Measurements from ENCODE around the gene ATP5PF. TPM values are rescaled to one million over a fixed set of nuclear protein-coding genes. Genes with fewer than 3 reads are reported as not detected.
"Not testable (repeated sequence)": the region's sequence is repeated elsewhere in the genome, so short reads cannot be mapped to it uniquely, and the experiment has no call there.

ATP5PF gene, protein sequence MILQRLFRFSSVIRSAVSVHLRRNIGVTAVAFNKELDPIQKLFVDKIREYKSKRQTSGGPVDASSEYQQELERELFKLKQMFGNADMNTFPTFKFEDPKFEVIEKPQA
- 90.3 TPM for total RNA-seq

DNA sequence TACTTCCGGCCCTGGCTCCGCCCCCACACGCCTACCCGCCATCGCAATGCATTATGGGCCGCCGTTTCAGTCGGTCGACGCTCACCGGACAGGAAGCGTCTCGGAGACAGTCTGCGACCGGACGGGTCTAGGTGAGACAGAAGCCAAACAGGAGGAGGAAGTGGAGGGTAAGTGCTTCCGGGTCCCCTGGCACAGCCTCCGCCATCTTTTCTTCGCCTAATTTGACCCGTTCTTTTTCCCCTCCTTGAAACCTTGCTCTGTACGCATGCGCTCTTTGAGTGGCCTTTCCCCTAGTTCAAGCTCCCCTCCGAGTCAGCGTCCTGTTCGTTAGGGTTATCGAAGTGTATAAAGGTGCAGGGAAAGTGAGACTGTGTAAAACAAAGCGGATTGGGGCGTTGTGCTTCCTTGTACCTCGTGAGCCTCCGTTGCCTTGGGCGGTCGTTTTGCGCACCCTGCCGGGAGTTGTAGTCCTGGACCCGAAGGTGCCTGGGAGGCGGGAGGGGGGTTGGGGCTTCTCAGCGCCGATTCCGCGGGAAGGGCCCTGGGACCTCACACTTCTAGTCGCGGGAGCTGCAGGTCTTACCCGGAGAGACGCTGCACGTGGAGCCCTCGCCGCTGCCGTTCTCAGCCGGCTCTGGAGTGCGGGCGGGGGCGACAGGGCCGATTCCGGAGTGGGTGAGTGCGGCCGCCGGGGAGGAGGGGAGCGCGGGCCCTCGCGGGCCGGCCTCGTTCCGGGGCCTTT lies at the start of gene ATP5PF, which contains the start of gene GABPA:
TSS of gene ATP5PF (minus strand) at position 1 of the 742 bp plus-strand sequence. CDS start 5,110 bp downstream, outside the sequence.
TSS of gene GABPA (plus strand) at position 69 of the 742 bp plus-strand sequence. CDS start 6,627 bp downstream, outside the sequence.
- Histone ChIP-seq H3K27ac (ENCODE audit: low read depth, low read length) (peak within 1 kb of the TSS; percentile 100), H3K4me1 (ENCODE audit: control insufficient read depth in 3 of 3, insufficient read depth in 3 of 3, low read length in 3 of 3) (peaks cover 22 to 39% (median 39%) of the 10 kb centered on the region in 3 donors)

DNA sequence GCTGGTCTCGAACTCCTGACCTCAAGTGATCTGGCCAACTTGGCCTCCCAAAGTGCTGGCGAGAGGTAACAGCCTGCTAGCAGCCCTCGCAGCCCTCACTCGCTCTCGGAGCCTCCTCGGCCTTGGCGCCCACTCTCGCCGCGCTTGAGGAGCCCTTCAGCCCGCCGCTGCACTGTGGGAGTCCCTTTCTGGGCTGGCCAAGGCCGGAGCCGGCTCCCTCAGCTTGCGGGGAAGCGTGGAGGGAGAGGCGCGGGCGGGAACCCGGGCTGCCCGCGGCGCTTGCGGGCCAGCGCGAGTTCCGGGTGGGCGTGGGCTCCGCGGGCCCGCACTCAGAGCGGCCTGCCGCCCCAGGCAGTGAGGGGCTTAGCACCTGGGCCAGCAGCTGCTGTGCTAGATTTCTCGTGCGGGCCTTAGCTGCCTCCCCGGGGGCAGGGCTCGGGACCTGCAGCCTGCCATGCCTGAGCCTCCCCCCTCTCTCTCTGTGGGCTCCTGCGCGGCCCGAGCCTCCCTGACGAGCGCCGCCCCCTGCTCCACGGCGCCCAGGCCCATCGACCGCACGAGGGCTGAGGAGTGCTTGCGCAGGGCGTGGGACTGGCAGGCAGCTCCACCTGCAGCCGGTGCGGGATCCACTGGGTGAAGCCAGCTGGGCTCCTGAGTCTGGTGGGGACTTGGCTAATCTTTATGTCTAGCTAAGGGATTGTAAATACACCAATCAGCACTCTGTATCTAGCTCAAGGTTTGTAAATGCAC lies 43.6 kb upstream of the ATP5PF start:
- H3K4me3 ChIP-seq (ENCODE audit: low read length in 3 of 3); H3K27me3 ChIP-seq (ENCODE audit: control insufficient read depth in 3 of 3, insufficient read depth in 3 of 3, low read length in 3 of 3); H3K9ac ChIP-seq (ENCODE audit: low read depth in 1 of 3, low read length in 3 of 3); H3K4me1 ChIP-seq (ENCODE audit: control insufficient read depth in 3 of 3, insufficient read depth in 3 of 3, low read length in 3 of 3); H3K27ac ChIP-seq (ENCODE audit: low read depth, low read length); H3K36me3 ChIP-seq (ENCODE audit: control insufficient read depth in 3 of 3, insufficient read depth in 3 of 3, low read length in 3 of 3); H3K9me3 ChIP-seq (ENCODE audit: control insufficient read depth in 3 of 3, low read length in 3 of 3): not testable (repeated sequence)

More for the DNA sequence above, at the start of gene ATP5PF, which contains the start of gene GABPA:
- no peaks in the 10 kb centered on the region for H3K9me3 ChIP-seq (ENCODE audit: control insufficient read depth in 3 of 3, low read length in 3 of 3)
- peak within 1 kb of the TSS; percentile 88 to 99 (median 99) for H3K4me3 ChIP-seq (ENCODE audit: low read length in 3 of 3)
- peak within 1 kb of the TSS; percentile 87 to 99 (median 99) for H3K9ac ChIP-seq (ENCODE audit: low read depth in 1 of 3, low read length in 3 of 3)
- peaks cover 0 to 2% (median 1%) of the 10 kb centered on the region in 3 donors for H3K36me3 ChIP-seq (ENCODE audit: control insufficient read depth in 3 of 3, insufficient read depth in 3 of 3, low read length in 3 of 3)
- no peaks in the 10 kb centered on the region for H3K27me3 ChIP-seq (ENCODE audit: control insufficient read depth in 3 of 3, insufficient read depth in 3 of 3, low read length in 3 of 3)

DNA sequence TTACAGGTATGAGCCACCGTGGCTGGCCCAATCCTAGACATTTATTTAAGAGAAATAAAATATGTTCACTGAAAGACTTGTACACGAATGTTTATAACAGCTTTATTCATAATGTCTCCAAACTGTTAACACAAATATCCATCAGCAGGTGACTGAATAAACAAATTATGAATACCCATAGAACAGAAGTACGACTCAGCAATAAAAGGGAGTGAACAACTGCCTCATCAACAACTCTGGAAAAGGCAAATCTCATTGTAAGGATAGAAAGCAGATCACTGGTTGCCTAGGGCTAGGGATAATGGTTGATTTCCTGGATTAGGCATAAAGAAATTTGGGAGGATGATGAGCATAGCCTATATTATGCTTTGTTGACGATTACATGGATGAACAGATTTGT lies 41.7 kb upstream of the ATP5PF start:
- Histone ChIP-seq H3K4me1 (ENCODE audit: control insufficient read depth in 3 of 3, insufficient read depth in 3 of 3, low read length in 3 of 3) (no peaks in the 10 kb centered on the region), H3K9me3 (ENCODE audit: control insufficient read depth in 3 of 3, low read length in 3 of 3) (no peaks in the 10 kb centered on the region), H3K36me3 (ENCODE audit: control insufficient read depth in 3 of 3, insufficient read depth in 3 of 3, low read length in 3 of 3) (no peaks in the 10 kb centered on the region), H3K9ac (ENCODE audit: low read depth in 1 of 3, low read length in 3 of 3) (no peak overlapping the region), H3K27me3 (ENCODE audit: control insufficient read depth in 3 of 3, insufficient read depth in 3 of 3, low read length in 3 of 3) (no peaks in the 10 kb centered on the region), H3K4me3 (ENCODE audit: low read length in 3 of 3) (no peak overlapping the region), H3K27ac (ENCODE audit: low read depth, low read length) (no peak overlapping the region)

DNA sequence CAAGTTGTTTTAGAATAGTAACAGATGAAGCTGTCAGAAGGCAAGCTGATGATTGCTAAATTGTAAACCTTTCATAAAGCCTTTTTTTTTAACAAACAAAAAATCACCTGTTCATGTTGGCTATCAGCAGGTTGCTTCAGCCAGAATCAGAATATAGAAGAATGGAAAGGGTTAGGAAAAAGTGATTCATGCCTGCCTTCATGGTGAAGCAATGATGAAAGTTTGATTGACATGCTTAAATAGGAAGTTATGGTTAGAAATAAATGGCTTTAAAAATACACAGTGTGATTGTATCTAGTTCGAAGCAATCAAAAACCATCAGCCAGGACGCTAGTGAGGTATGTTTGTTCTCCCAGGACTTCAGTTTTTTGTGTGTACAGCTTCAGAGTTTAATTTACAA lies 38.0 kb upstream of the ATP5PF start:
- no peak overlapping the region for H3K27ac ChIP-seq (ENCODE audit: low read depth, low read length)
- H3K9me3 ChIP-seq (ENCODE audit: control insufficient read depth in 3 of 3, low read length in 3 of 3), result no peaks in the 10 kb centered on the region
- no peaks in the 10 kb centered on the region for H3K27me3 ChIP-seq (ENCODE audit: control insufficient read depth in 3 of 3, insufficient read depth in 3 of 3, low read length in 3 of 3)
- no peaks in the 10 kb centered on the region for H3K36me3 ChIP-seq (ENCODE audit: control insufficient read depth in 3 of 3, insufficient read depth in 3 of 3, low read length in 3 of 3)
- H3K9ac ChIP-seq (ENCODE audit: low read depth in 1 of 3, low read length in 3 of 3), result no peak overlapping the region
- no peaks in the 10 kb centered on the region for H3K4me1 ChIP-seq (ENCODE audit: control insufficient read depth in 3 of 3, insufficient read depth in 3 of 3, low read length in 3 of 3)
- H3K4me3 ChIP-seq (ENCODE audit: low read length in 3 of 3), result no peak overlapping the region

DNA sequence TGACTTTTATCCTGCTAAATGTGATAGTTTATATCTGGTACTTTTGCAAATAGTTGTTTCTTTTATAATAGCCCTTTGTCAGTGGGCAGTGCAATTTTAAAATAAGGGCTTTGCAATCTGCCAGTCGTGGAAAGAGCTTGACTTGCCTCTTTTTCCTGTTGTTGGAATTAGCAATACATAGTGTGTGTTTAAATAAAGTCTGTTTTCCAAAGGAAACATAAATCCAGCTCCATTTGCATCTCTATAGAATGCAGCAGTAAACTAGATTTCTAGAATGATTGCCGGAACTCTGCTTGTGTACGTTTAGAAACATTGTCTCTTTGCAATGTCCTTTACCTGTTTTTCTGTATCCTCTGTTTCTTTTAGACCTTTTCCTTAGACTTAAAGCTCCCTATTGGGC lies 33.2 kb upstream of the ATP5PF start:
- Histone ChIP-seq H3K4me3 (ENCODE audit: low read length in 3 of 3) (no peak overlapping the region), H3K27ac (ENCODE audit: low read depth, low read length) (no peak overlapping the region)

DNA sequence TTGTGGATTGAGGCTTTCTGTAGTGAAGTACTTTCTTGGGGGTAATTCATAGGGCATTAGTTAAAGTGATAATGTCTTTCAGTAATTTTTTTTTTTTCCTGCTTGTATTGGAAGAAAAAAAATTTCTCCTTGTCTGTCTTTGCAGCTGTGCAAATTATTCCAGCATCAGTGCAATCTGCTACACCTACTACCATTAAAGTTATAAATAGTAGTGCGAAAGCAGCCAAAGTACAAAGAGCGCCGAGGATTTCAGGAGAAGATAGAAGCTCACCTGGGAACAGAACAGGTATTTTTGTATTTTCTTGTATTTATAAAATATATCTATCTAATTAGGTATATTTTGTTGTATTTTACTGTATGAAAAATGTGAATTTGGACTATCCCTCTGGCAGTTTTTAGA lies 29.4 kb upstream of the ATP5PF start:
- Histone ChIP-seq H3K27me3 (ENCODE audit: control insufficient read depth in 3 of 3, insufficient read depth in 3 of 3, low read length in 3 of 3) (no peaks in the 10 kb centered on the region), H3K27ac (ENCODE audit: low read depth, low read length) (no peak overlapping the region), H3K36me3 (ENCODE audit: control insufficient read depth in 3 of 3, insufficient read depth in 3 of 3, low read length in 3 of 3) (peaks cover 16 to 58% (median 46%) of the 10 kb centered on the region in 3 donors), H3K4me1 (ENCODE audit: control insufficient read depth in 3 of 3, insufficient read depth in 3 of 3, low read length in 3 of 3) (no peaks in the 10 kb centered on the region), H3K9me3 (ENCODE audit: control insufficient read depth in 3 of 3, low read length in 3 of 3) (no peaks in the 10 kb centered on the region), H3K4me3 (ENCODE audit: low read length in 3 of 3) (no peak overlapping the region), H3K9ac (ENCODE audit: low read depth in 1 of 3, low read length in 3 of 3) (no peak overlapping the region)

More for the DNA sequence above, 33.2 kb upstream of the ATP5PF start:
- Histone ChIP-seq H3K4me1 (ENCODE audit: control insufficient read depth in 3 of 3, insufficient read depth in 3 of 3, low read length in 3 of 3) (no peaks in the 10 kb centered on the region), H3K9ac (ENCODE audit: low read depth in 1 of 3, low read length in 3 of 3) (no peak overlapping the region), H3K9me3 (ENCODE audit: control insufficient read depth in 3 of 3, low read length in 3 of 3) (no peaks in the 10 kb centered on the region), H3K27me3 (ENCODE audit: control insufficient read depth in 3 of 3, insufficient read depth in 3 of 3, low read length in 3 of 3) (no peaks in the 10 kb centered on the region), H3K36me3 (ENCODE audit: control insufficient read depth in 3 of 3, insufficient read depth in 3 of 3, low read length in 3 of 3) (peaks cover 3 to 34% (median 28%) of the 10 kb centered on the region in 3 donors)

DNA sequence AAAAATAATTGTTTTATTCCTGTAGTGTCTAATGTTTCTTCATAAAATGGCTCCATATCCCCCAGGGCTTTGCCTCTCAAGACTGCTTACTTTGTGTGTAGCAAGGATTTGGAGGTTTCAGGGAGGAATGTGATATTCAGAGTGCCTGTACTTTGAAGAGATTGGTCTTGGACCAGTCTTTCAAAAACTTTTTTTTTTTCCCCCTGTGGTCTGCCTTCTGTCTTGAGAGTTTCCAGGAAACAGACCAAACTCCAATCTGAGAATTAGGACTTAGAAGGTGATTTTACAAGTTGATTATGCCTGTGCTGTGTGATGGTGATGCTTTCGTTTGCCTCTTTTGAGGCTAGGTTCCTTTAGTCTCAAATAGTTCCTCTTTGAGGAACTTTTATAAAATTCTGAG lies 26.0 kb upstream of the ATP5PF start:
- no peaks in the 10 kb centered on the region for H3K9me3 ChIP-seq (ENCODE audit: control insufficient read depth in 3 of 3, low read length in 3 of 3)
- H3K27ac ChIP-seq (ENCODE audit: low read depth, low read length), result no peak overlapping the region
- H3K9ac ChIP-seq (ENCODE audit: low read depth in 1 of 3, low read length in 3 of 3), result no peak overlapping the region
- H3K27me3 ChIP-seq (ENCODE audit: control insufficient read depth in 3 of 3, insufficient read depth in 3 of 3, low read length in 3 of 3), result no peaks in the 10 kb centered on the region
- no peak overlapping the region for H3K4me3 ChIP-seq (ENCODE audit: low read length in 3 of 3)
- no peaks in the 10 kb centered on the region for H3K4me1 ChIP-seq (ENCODE audit: control insufficient read depth in 3 of 3, insufficient read depth in 3 of 3, low read length in 3 of 3)
- peaks cover 24 to 57% (median 45%) of the 10 kb centered on the region in 3 donors for H3K36me3 ChIP-seq (ENCODE audit: control insufficient read depth in 3 of 3, insufficient read depth in 3 of 3, low read length in 3 of 3)

DNA sequence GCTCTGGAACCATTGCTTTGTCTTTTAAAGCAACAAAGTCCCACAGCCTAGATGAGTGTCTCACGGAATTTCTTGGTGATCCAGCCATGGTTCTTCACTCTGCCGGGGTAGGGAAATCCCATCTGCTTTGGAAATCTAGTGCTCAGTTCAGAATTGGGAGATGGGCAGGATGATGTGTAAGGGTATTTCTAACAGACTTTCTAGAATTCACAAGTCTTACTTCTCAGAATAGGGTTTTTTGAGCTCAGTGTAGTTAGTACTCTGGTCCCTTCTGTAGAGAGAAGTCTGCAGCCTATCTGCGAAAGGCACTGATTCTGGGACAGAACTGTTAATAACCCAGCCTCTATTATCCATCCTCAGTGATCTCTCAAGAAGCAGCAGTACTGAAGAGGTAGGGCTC lies 25.4 kb upstream of the ATP5PF start:
- no peaks in the 10 kb centered on the region for H3K27me3 ChIP-seq (ENCODE audit: control insufficient read depth in 3 of 3, insufficient read depth in 3 of 3, low read length in 3 of 3)
- H3K27ac ChIP-seq (ENCODE audit: low read depth, low read length), result no peak overlapping the region
- H3K9ac ChIP-seq (ENCODE audit: low read depth in 1 of 3, low read length in 3 of 3), result no peak overlapping the region
- H3K4me1 ChIP-seq (ENCODE audit: control insufficient read depth in 3 of 3, insufficient read depth in 3 of 3, low read length in 3 of 3), result no peaks in the 10 kb centered on the region
- no peaks in the 10 kb centered on the region for H3K9me3 ChIP-seq (ENCODE audit: control insufficient read depth in 3 of 3, low read length in 3 of 3)
- H3K4me3 ChIP-seq (ENCODE audit: low read length in 3 of 3), result no peak overlapping the region
- H3K36me3 ChIP-seq (ENCODE audit: control insufficient read depth in 3 of 3, insufficient read depth in 3 of 3, low read length in 3 of 3), result peaks cover 24 to 51% (median 40%) of the 10 kb centered on the region in 3 donors

DNA sequence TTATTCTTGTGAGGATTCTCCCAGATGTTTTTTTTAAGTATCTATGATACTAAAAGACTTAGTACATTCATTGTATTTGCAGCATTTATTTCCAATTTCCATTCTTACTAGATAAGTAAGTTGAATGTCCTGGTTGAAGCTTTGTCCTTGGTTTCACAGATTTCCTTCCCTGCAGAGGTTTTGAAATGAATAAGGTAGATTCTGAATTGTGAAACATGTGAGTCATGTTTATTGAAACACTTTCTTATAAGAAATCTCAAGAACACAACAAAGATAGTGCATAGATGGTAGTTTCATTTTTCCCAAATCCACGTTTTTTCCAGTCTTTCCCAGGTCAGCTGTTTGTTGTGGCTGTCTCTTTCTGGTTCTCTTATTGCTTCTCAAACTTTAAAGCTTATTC lies 24.9 kb upstream of the ATP5PF start:
- no peaks in the 10 kb centered on the region for H3K4me1 ChIP-seq (ENCODE audit: control insufficient read depth in 3 of 3, insufficient read depth in 3 of 3, low read length in 3 of 3)
- H3K36me3 ChIP-seq (ENCODE audit: control insufficient read depth in 3 of 3, insufficient read depth in 3 of 3, low read length in 3 of 3), result peaks cover 24 to 48% (median 39%) of the 10 kb centered on the region in 3 donors
- H3K27me3 ChIP-seq (ENCODE audit: control insufficient read depth in 3 of 3, insufficient read depth in 3 of 3, low read length in 3 of 3), result no peaks in the 10 kb centered on the region
- no peaks in the 10 kb centered on the region for H3K9me3 ChIP-seq (ENCODE audit: control insufficient read depth in 3 of 3, low read length in 3 of 3)
- H3K9ac ChIP-seq (ENCODE audit: low read depth in 1 of 3, low read length in 3 of 3), result no peak overlapping the region
- H3K4me3 ChIP-seq (ENCODE audit: low read length in 3 of 3), result no peak overlapping the region
- H3K27ac ChIP-seq (ENCODE audit: low read depth, low read length), result no peak overlapping the region

DNA sequence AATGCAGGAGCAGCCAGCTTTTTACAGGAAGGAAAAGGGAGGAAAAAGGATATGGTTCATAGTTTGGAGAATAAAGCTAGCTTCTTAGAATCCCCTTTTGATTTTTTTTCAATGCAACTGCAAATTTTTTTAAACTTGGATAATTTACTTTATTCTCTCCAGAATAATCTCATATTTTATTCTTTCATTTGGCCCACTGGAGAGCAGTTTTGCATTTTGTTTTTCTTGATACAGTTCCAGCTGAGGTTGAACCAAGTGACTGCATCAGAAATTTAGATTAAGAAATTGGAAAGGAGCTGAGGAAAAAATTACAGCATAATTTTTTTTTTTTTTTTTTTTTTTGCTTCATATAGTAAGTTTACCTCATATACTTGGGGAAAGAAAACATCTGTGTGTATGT lies 22.8 kb upstream of the ATP5PF start:
- peaks cover 20 to 45% (median 26%) of the 10 kb centered on the region in 3 donors for H3K36me3 ChIP-seq (ENCODE audit: control insufficient read depth in 3 of 3, insufficient read depth in 3 of 3, low read length in 3 of 3)
- H3K27me3 ChIP-seq (ENCODE audit: control insufficient read depth in 3 of 3, insufficient read depth in 3 of 3, low read length in 3 of 3), result no peaks in the 10 kb centered on the region
- no peak overlapping the region for H3K4me3 ChIP-seq (ENCODE audit: low read length in 3 of 3)
- no peak overlapping the region for H3K9ac ChIP-seq (ENCODE audit: low read depth in 1 of 3, low read length in 3 of 3)
- H3K27ac ChIP-seq (ENCODE audit: low read depth, low read length), result no peak overlapping the region
- no peaks in the 10 kb centered on the region for H3K9me3 ChIP-seq (ENCODE audit: control insufficient read depth in 3 of 3, low read length in 3 of 3)
- no peaks in the 10 kb centered on the region for H3K4me1 ChIP-seq (ENCODE audit: control insufficient read depth in 3 of 3, insufficient read depth in 3 of 3, low read length in 3 of 3)

All from skeletal muscle tissue (tissue), 4 donors.